ENCODE data around the gene AHSG. TPM values are rescaled to one million over a fixed set of nuclear protein-coding genes. Genes with fewer than 3 reads are reported as not detected.

AHSG gene
- total RNA-seq = not detected
- not detected for polyA plus RNA-seq (2013, experiment 1 of 2)
- not detected for polyA plus RNA-seq (2013, experiment 2 of 2)
- 0 to 0.09 (median 0) reads per million in 172 experiments for total RNA-seq

- H3K27ac Mint-ChIP-seq = no peak within 1 kb of the TSS
- intact Hi-C loops (cut with DNase I, micrococcal nuclease) = loop anchor here in 1 of 2 experiments (1.0 kb wide), 1 partner anchor 211 kb away; no protein-coding TSS in a partner anchor
- POLR2A ChIA-PET = interaction anchor here (3.0 kb wide), 1 partner anchor 170 kb away, joined by 25 read pairs; the partner anchor contains the start of gene EIF4A2
Measured at GRCh38 chr3:186612721-186613636, at the start of gene AHSG. AHSG (plus strand) TSS chr3:186613060; CDS start chr3:186613142, 82 bp downstream.

GRCh38 chr3:186564586-186564985 lies 48.3 kb upstream of the AHSG start:
- peak overlapping the region; percentile 67 for H3K4me3 Mint-ChIP-seq
- Histone ChIP-seq H3K27me3 (ENCODE audit: control insufficient read depth in 1 of 2, insufficient read depth in 2 of 2, low read length in 2 of 2) (no peaks in the 10 kb centered on the region), H3K36me3 (ENCODE audit: insufficient read depth, low read length) (peaks cover 12% of the 10 kb centered on the region), H3K9me3 (ENCODE audit: control insufficient read depth in 1 of 2, insufficient read depth in 1 of 2, low read length in 2 of 2) (no peaks in the 10 kb centered on the region), H3K27ac (ENCODE audit: low read depth in 1 of 2, low read length in 2 of 2) (no peak overlapping the region), H3K4me3 (ENCODE audit: low read length) (no peak overlapping the region), H3K4me1 (ENCODE audit: insufficient read depth, low read length) (peaks cover 28% of the 10 kb centered on the region)
- POLR2A ChIA-PET = no interaction called here
- no peaks in the 10 kb centered on the region for H3K9me3 Mint-ChIP-seq
- H3K4me1 Mint-ChIP-seq (ENCODE audit: low read depth) = peaks cover 76% of the 10 kb centered on the region
- intact Hi-C loops (cut with DNase I, micrococcal nuclease) = no loop called here
- ATAC-seq (ENCODE audit: poor library complexity) (no peak), DNase-seq (no peak)
- no peak for TF ChIP-seq CTCF (IDR thresholded peaks at IDR 0.05)
- peaks cover 28% of the 10 kb centered on the region for H3K36me3 Mint-ChIP-seq (ENCODE audit: low read depth)
- H3K27ac Mint-ChIP-seq = peak overlapping the region; percentile 22
- CTCF ChIA-PET = interaction anchor here (1.6 to 2.7 kb wide), 2 partner anchors 52 to 621 kb away, joined by 4 to 6 read pairs; no protein-coding TSS in a partner anchor
- H3K27me3 Mint-ChIP-seq = no peaks in the 10 kb centered on the region

More at GRCh38 chr3:186612721-186613636, at the start of gene AHSG:
- DNase-seq = no peak
- H3K4me3 Mint-ChIP-seq = no peak within 1 kb of the TSS
- H3K36me3 ChIP-seq (ENCODE audit: insufficient read depth, low read length) = no peaks in the 10 kb centered on the region
- H3K27ac ChIP-seq (ENCODE audit: low read depth in 1 of 2, low read length in 2 of 2) = no peak within 1 kb of the TSS
- no peaks in the 10 kb centered on the region for H3K9me3 ChIP-seq (ENCODE audit: control insufficient read depth in 1 of 2, insufficient read depth in 1 of 2, low read length in 2 of 2)
- H3K36me3 Mint-ChIP-seq (ENCODE audit: low read depth) = no peaks in the 10 kb centered on the region
- H3K27me3 Mint-ChIP-seq = peaks cover 15% of the 10 kb centered on the region
- ATAC-seq (ENCODE audit: poor library complexity) = no peak
- H3K4me1 ChIP-seq (ENCODE audit: insufficient read depth, low read length) = peaks cover 19% of the 10 kb centered on the region
- peaks cover 0 to 2% of the 10 kb centered on the region in 2 experiments for H3K27me3 ChIP-seq (ENCODE audit: control insufficient read depth in 1 of 2, insufficient read depth in 2 of 2, low read length in 2 of 2)
- no peak for TF ChIP-seq CTCF (IDR thresholded peaks at IDR 0.05)
- no peaks in the 10 kb centered on the region for H3K9me3 Mint-ChIP-seq
- no peak within 1 kb of the TSS for H3K4me3 ChIP-seq (ENCODE audit: low read length)
- CTCF ChIA-PET = interaction anchor here (4.7 kb wide), 1 partner anchor 209 kb away, joined by 49 read pairs; no protein-coding TSS in a partner anchor
- peaks cover 19% of the 10 kb centered on the region for H3K4me1 Mint-ChIP-seq (ENCODE audit: low read depth)

GRCh38 chr3:186566772-186567071 lies 46.1 kb upstream of the AHSG start:
- Histone ChIP-seq H3K27ac (ENCODE audit: low read depth in 1 of 2, low read length in 2 of 2) (peak overlapping the region; percentile 77 to 79), H3K4me1 (ENCODE audit: insufficient read depth, low read length) (peaks cover 40% of the 10 kb centered on the region), H3K36me3 (ENCODE audit: insufficient read depth, low read length) (peaks cover 10% of the 10 kb centered on the region), H3K9me3 (ENCODE audit: control insufficient read depth in 1 of 2, insufficient read depth in 1 of 2, low read length in 2 of 2) (no peaks in the 10 kb centered on the region), H3K4me3 (ENCODE audit: low read length) (peak overlapping the region; percentile 76), H3K27me3 (ENCODE audit: control insufficient read depth in 1 of 2, insufficient read depth in 2 of 2, low read length in 2 of 2) (no peaks in the 10 kb centered on the region)
- POLR2A ChIA-PET = interaction anchor here (1.0 to 1.8 kb wide), 6 partner anchors 9 to 637 kb away, joined by 3 to 16 read pairs (median 4); partner anchors contain the start of gene TRA2B
- no peaks in the 10 kb centered on the region for H3K9me3 Mint-ChIP-seq
- TF ChIP-seq CTCF (IDR thresholded peaks at IDR 0.05) = no peak
- CTCF ChIA-PET = interaction anchor here (1.0 to 1.3 kb wide), 3 partner anchors 26 to 623 kb away, joined by 3 to 6 read pairs (median 4); no protein-coding TSS in a partner anchor
- H3K36me3 Mint-ChIP-seq (ENCODE audit: low read depth) = peaks cover 43% of the 10 kb centered on the region
- H3K27me3 Mint-ChIP-seq = no peaks in the 10 kb centered on the region
- peak overlapping the region; percentile 92 for H3K4me3 Mint-ChIP-seq
- peaks cover 80% of the 10 kb centered on the region for H3K4me1 Mint-ChIP-seq (ENCODE audit: low read depth)
- ATAC-seq (ENCODE audit: poor library complexity) (no peak), DNase-seq (peak in 1 of 14 experiments; percentile 10)
- peak overlapping the region; percentile 90 for H3K27ac Mint-ChIP-seq
- intact Hi-C loops (cut with DNase I, micrococcal nuclease) = loop anchor here in 1 of 2 experiments (2.0 kb wide), 1 partner anchor 50 kb away; no protein-coding TSS in a partner anchor

Measured in CD4-positive, alpha-beta T cell (primary cell).